HEK293 (cell line): ENCODE data around the gene DUSP22.

Experiments used
- BCL11B ChIP-seq: fragments of 450-650 bp; formaldehyde crosslinking; IDR thresholded peaks from 2 replicates; pipeline ENCODE4 v1.5.1; 2016; ENCODE audit warnings: low read depth, missing biosample characterization, missing genetic modification characterization
- CTCF ChIP-seq: fragments of 450-650 bp; formaldehyde crosslinking; IDR thresholded peaks from 2 replicates; pipeline ENCODE4 v1.5.1; 2016; ENCODE audit warnings: missing biosample characterization, missing genetic modification characterization
- GLIS1 ChIP-seq: fragments of 450-650 bp; formaldehyde crosslinking; IDR thresholded peaks from 2 replicates; pipeline ENCODE4 v1.5.1; 2016; ENCODE audit warnings: missing biosample characterization, missing genetic modification characterization
- ZBTB49 ChIP-seq: fragments of 450-650 bp; formaldehyde crosslinking; IDR thresholded peaks from 2 replicates; pipeline ENCODE4 v1.5.1; 2016; ENCODE audit warnings: missing biosample characterization, missing genetic modification characterization, low read depth
- ZNF10 ChIP-seq: fragments of 450-650 bp; formaldehyde crosslinking; IDR thresholded peaks from 2 replicates; pipeline ENCODE4 v1.5.1; 2017; ENCODE audit warnings: missing biosample characterization, missing genetic modification characterization
- ZNF132 ChIP-seq: fragments of 450-650 bp; formaldehyde crosslinking; IDR thresholded peaks from 2 replicates; pipeline ENCODE4 v1.5.1; 2017; ENCODE audit warnings: missing biosample characterization, missing genetic modification characterization, borderline replicate concordance
- ZNF140 ChIP-seq: fragments of 450-650 bp; formaldehyde crosslinking; IDR thresholded peaks from 2 replicates; pipeline ENCODE4 v1.5.1; 2016; ENCODE audit warnings: missing biosample characterization, missing genetic modification characterization
- ZNF169 ChIP-seq: fragments of 450-650 bp; formaldehyde crosslinking; IDR thresholded peaks from 2 replicates; pipeline ENCODE4 v1.5.1; 2016; ENCODE audit warnings: missing biosample characterization, missing genetic modification characterization
- ZNF184 ChIP-seq: fragments of 450-650 bp; IDR thresholded peaks from 2 replicates; pipeline ENCODE4 v1.5.1; 2018; ENCODE audit warnings: missing biosample characterization, mild to moderate bottlenecking, missing genetic modification characterization
- ZNF335 ChIP-seq: fragments of 450-650 bp; formaldehyde crosslinking; conservative IDR thresholded peaks from 2 replicates; pipeline ENCODE4 v1.5.1; 2016; ENCODE audit warnings: missing biosample characterization, missing genetic modification characterization
- ZNF37A ChIP-seq: fragments of 450-650 bp; IDR thresholded peaks from 2 replicates; pipeline ENCODE4 v1.5.1; 2018; ENCODE audit warnings: missing biosample characterization, missing genetic modification characterization
- ZNF423 ChIP-seq: fragments of 450-650 bp; formaldehyde crosslinking; IDR thresholded peaks from 2 replicates; pipeline ENCODE4 v1.5.1; 2016; ENCODE audit warnings: missing biosample characterization, missing genetic modification characterization
- ZNF544 ChIP-seq: fragments of 450-650 bp; formaldehyde crosslinking; IDR thresholded peaks from 2 replicates; pipeline ENCODE4 v1.5.0; 2017; ENCODE audit warnings: missing biosample characterization, missing genetic modification characterization
- ZSCAN30 ChIP-seq: fragments of 450-650 bp; IDR thresholded peaks from 2 replicates; pipeline ENCODE4 v1.5.1; 2018; ENCODE audit warnings: missing biosample characterization, mild to moderate bottlenecking, missing genetic modification characterization, moderate library complexity

GRCh38 chr6:399785-400534, 107.7 kb downstream of the DUSP22 start:
- TF ChIP-seq ZNF132 (tag by site-specific recombination) = no peak
- TF ChIP-seq BCL11B = no peak
- no peak for TF ChIP-seq ZNF184 (tag by site-specific recombination)
- TF ChIP-seq ZNF10 (tag by site-specific recombination) = no peak
- no peak for TF ChIP-seq ZNF37A (tag by site-specific recombination)
- no peak for TF ChIP-seq CTCF (tag by site-specific recombination)
- TF ChIP-seq ZNF140 = no peak
- no peak for TF ChIP-seq ZNF169
- TF ChIP-seq ZBTB49 = no peak
- no peak for TF ChIP-seq GLIS1 (tag by site-specific recombination)
- TF ChIP-seq ZNF335 (tag by site-specific recombination) = no peak
- TF ChIP-seq ZNF423 = no peak
- TF ChIP-seq ZNF544 (tag by site-specific recombination) = no peak
- TF ChIP-seq ZSCAN30 (tag by site-specific recombination) = no peak
